ENCODE data around the gene MEIKIN. TPM values are rescaled to one million over a fixed set of nuclear protein-coding genes. Genes with fewer than 3 reads are reported as not detected.

Gene MEIKIN, protein sequence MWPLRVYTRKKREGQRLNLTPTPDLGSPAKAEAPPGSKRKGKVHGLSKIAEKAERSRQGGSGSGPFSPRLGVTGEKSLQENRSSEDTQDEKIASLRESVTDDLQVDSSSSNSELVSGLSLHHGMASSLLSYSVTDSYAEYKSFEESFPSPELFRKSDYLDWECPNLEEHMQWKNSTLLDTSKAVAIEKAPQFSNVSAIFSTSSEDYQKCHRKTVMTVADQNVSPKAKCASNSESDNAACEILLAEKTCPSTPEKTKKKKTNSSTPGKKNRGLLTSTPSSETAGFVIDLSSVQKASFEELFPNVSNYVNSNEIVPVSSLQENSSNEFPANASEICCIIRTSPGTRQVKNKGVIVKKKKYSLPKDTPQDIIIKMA
- 1 to 10 TPM in 1 of 2 donors, under 1 TPM in 1; 0.17 to 1.9 TPM for total RNA-seq
- 1 to 10 TPM in 1 of 2 donors, under 1 TPM in 1; 0.36 to 1.1 TPM for polyA plus RNA-seq (ENCODE audit: insufficient read length in 2 of 2)
- long read RNA-seq, donor 1: 0 reads
- long read RNA-seq, donor 2: 0 reads
- long read RNA-seq, donor 3: 0 reads
- long read RNA-seq, donor 4: 0 reads

GRCh38 chr5:131945551-131946168 lies at the start of gene MEIKIN:
MEIKIN (minus strand) TSS chr5:131945663; CDS start chr5:131945505, 158 bp downstream.
- Histone ChIP-seq H3K27ac (ENCODE audit: low read depth, low read length) (no peak within 1 kb of the TSS), H3K4me1 (ENCODE audit: control insufficient read depth, insufficient read depth, low read length) (no peaks in the 10 kb centered on the region), H3K9me3 (ENCODE audit: control insufficient read depth, insufficient read depth, low read length) (no peaks in the 10 kb centered on the region), H3K36me3 (ENCODE audit: control insufficient read depth, insufficient read depth, low read length) (peaks cover 4% of the 10 kb centered on the region), H3K27me3 (ENCODE audit: control insufficient read depth, insufficient read depth, low read length) (no peaks in the 10 kb centered on the region), H3K4me3 (ENCODE audit: low read depth, low read length) (no peak within 1 kb of the TSS)
- no peak for DNase-seq (ENCODE audit: low read depth in 4 of 6, low spot score in 6 of 6)
- 84% methylated on average over 24 of the region's 24 CpGs for WGBS (ENCODE audit: insufficient coverage)

- no peaks in the 10 kb centered on the region for H3K27me3 ChIP-seq (ENCODE audit: control insufficient read depth, insufficient read depth, low read length)
Observed at GRCh38 chr5:131994533-131995226, 49.2 kb upstream of the MEIKIN start.

GRCh38 chr5:131994090-131994489 lies 48.6 kb upstream of the MEIKIN start:
- no peak for DNase-seq (ENCODE audit: low read depth in 4 of 6, low spot score in 6 of 6)
- Histone ChIP-seq H3K4me3 (ENCODE audit: low read depth, low read length) (no peak overlapping the region), H3K27ac (ENCODE audit: low read depth, low read length) (no peak overlapping the region), H3K36me3 (ENCODE audit: control insufficient read depth, insufficient read depth, low read length) (peaks cover 59% of the 10 kb centered on the region), H3K27me3 (ENCODE audit: control insufficient read depth, insufficient read depth, low read length) (no peaks in the 10 kb centered on the region), H3K4me1 (ENCODE audit: control insufficient read depth, insufficient read depth, low read length) (peaks cover 38% of the 10 kb centered on the region), H3K9me3 (ENCODE audit: control insufficient read depth, insufficient read depth, low read length) (no peaks in the 10 kb centered on the region)
- 91% methylated on average over 7 of the region's 7 CpGs for WGBS (ENCODE audit: insufficient coverage)

More at GRCh38 chr5:131994533-131995226, 49.2 kb upstream of the MEIKIN start:
- Histone ChIP-seq H3K4me1 (ENCODE audit: control insufficient read depth, insufficient read depth, low read length) (peaks cover 44% of the 10 kb centered on the region), H3K9me3 (ENCODE audit: control insufficient read depth, insufficient read depth, low read length) (no peaks in the 10 kb centered on the region), H3K27ac (ENCODE audit: low read depth, low read length) (no peak overlapping the region), H3K36me3 (ENCODE audit: control insufficient read depth, insufficient read depth, low read length) (peaks cover 57% of the 10 kb centered on the region), H3K4me3 (ENCODE audit: low read depth, low read length) (no peak overlapping the region)
- no peak for DNase-seq (ENCODE audit: low read depth in 4 of 6, low spot score in 6 of 6)
- WGBS (ENCODE audit: insufficient coverage): 75% methylated on average over 2 of the region's 7 CpGs

DNA sequence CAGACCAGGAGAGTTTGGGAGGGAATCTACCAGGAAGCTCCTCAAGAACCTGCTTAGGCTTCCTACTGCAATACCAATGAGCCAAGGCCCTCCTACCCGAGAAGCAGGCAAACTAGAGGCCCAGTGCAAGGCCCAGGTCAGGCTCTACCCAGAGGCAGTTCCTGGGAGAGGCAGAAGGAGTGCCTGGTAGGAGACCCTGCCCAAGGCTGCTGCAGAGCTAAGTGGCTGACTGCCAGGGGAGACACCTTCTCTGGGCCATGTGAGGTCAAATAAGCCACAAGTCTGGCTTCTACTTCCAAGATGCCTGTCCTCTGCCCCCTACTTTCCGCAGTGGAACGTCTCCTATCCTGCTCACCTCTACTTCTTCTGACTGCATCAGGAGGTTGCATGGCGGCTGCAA lies 48.2 kb upstream of the MEIKIN start:
- peaks cover 34% of the 10 kb centered on the region for H3K4me1 ChIP-seq (ENCODE audit: control insufficient read depth, insufficient read depth, low read length)
- H3K36me3 ChIP-seq (ENCODE audit: control insufficient read depth, insufficient read depth, low read length): peaks cover 63% of the 10 kb centered on the region
- no peak for DNase-seq (ENCODE audit: low read depth in 4 of 6, low spot score in 6 of 6)
- H3K9me3 ChIP-seq (ENCODE audit: control insufficient read depth, insufficient read depth, low read length): no peaks in the 10 kb centered on the region
- H3K27me3 ChIP-seq (ENCODE audit: control insufficient read depth, insufficient read depth, low read length): no peaks in the 10 kb centered on the region
- H3K4me3 ChIP-seq (ENCODE audit: low read depth, low read length): no peak overlapping the region
- no peak overlapping the region for H3K27ac ChIP-seq (ENCODE audit: low read depth, low read length)
- WGBS (ENCODE audit: insufficient coverage): 95% methylated on average over 4 of the region's 4 CpGs

GRCh38 chr5:131992370-131992769 lies 46.9 kb upstream of the MEIKIN start:
- no peaks in the 10 kb centered on the region for H3K9me3 ChIP-seq (ENCODE audit: control insufficient read depth, insufficient read depth, low read length)
- WGBS (ENCODE audit: insufficient coverage): 79% methylated on average over 5 of the region's 5 CpGs
- no peak overlapping the region for H3K4me3 ChIP-seq (ENCODE audit: low read depth, low read length)
- no peak for DNase-seq (ENCODE audit: low read depth in 4 of 6, low spot score in 6 of 6)
- H3K36me3 ChIP-seq (ENCODE audit: control insufficient read depth, insufficient read depth, low read length): peaks cover 72% of the 10 kb centered on the region
- H3K27me3 ChIP-seq (ENCODE audit: control insufficient read depth, insufficient read depth, low read length): no peaks in the 10 kb centered on the region
- H3K4me1 ChIP-seq (ENCODE audit: control insufficient read depth, insufficient read depth, low read length): peaks cover 21% of the 10 kb centered on the region
- H3K27ac ChIP-seq (ENCODE audit: low read depth, low read length): no peak overlapping the region

DNA sequence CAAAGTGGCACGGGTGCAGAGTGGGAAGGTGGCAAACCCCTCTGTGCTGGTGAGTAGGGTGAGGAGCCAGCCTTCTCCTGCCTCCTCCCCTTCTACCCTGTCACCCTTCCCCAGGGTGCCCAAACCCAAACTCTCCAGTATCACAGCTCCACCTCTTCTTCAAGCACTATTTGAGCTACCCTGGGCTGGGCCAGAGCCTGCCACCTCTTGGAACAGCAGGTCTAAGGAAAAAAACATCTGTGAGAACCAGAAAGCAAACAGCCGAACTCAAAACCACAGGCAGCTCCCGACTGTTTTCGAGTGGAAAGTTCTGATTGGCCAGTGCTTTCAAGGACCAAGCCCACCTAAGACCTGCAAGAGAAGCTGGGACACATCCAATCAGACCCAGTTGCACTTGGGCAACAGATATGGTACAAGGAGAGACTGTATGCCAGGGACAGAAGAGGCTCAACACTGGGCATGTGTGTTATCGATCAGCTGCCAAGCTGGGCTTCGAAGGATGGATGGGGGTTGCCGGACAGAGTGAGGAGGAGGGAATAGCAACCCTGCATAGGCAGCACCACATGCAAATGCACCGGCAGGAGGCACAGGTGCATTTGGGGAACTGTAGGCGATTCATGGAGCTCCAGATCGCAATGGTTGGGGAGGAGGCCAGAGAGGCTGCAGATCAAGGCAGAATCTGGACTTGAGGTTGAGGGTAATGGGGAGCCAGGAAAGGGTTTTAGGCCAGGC lies 46.3 kb upstream of the MEIKIN start:
- no peak overlapping the region for H3K27ac ChIP-seq (ENCODE audit: low read depth, low read length)
- no peak overlapping the region for H3K4me3 ChIP-seq (ENCODE audit: low read depth, low read length)
- H3K4me1 ChIP-seq (ENCODE audit: control insufficient read depth, insufficient read depth, low read length): peaks cover 15% of the 10 kb centered on the region
- WGBS (ENCODE audit: insufficient coverage): 45% methylated on average over 8 of the region's 10 CpGs
- H3K27me3 ChIP-seq (ENCODE audit: control insufficient read depth, insufficient read depth, low read length): no peaks in the 10 kb centered on the region
- no peak for DNase-seq (ENCODE audit: low read depth in 4 of 6, low spot score in 6 of 6)
- peaks cover 76% of the 10 kb centered on the region for H3K36me3 ChIP-seq (ENCODE audit: control insufficient read depth, insufficient read depth, low read length)
- H3K9me3 ChIP-seq (ENCODE audit: control insufficient read depth, insufficient read depth, low read length): no peaks in the 10 kb centered on the region

GRCh38 chr5:131990716-131991115 lies 45.3 kb upstream of the MEIKIN start:
- peaks cover 15% of the 10 kb centered on the region for H3K4me1 ChIP-seq (ENCODE audit: control insufficient read depth, insufficient read depth, low read length)
- no peak overlapping the region for H3K4me3 ChIP-seq (ENCODE audit: low read depth, low read length)
- H3K27ac ChIP-seq (ENCODE audit: low read depth, low read length): no peak overlapping the region
- H3K27me3 ChIP-seq (ENCODE audit: control insufficient read depth, insufficient read depth, low read length): no peaks in the 10 kb centered on the region
- WGBS (ENCODE audit: insufficient coverage): over 99% methylated on average over 10 of the region's 13 CpGs
- DNase-seq (ENCODE audit: low read depth in 4 of 6, low spot score in 6 of 6): no peak
- no peaks in the 10 kb centered on the region for H3K9me3 ChIP-seq (ENCODE audit: control insufficient read depth, insufficient read depth, low read length)
- peaks cover 85% of the 10 kb centered on the region for H3K36me3 ChIP-seq (ENCODE audit: control insufficient read depth, insufficient read depth, low read length)

- peaks cover 88% of the 10 kb centered on the region for H3K36me3 ChIP-seq (ENCODE audit: control insufficient read depth, insufficient read depth, low read length)
- no peaks in the 10 kb centered on the region for H3K9me3 ChIP-seq (ENCODE audit: control insufficient read depth, insufficient read depth, low read length)
- no peaks in the 10 kb centered on the region for H3K27me3 ChIP-seq (ENCODE audit: control insufficient read depth, insufficient read depth, low read length)
- H3K4me3 ChIP-seq (ENCODE audit: low read depth, low read length): no peak overlapping the region
- 90% methylated on average over 6 of the region's 6 CpGs for WGBS (ENCODE audit: insufficient coverage)
- no peak overlapping the region for H3K27ac ChIP-seq (ENCODE audit: low read depth, low read length)
- DNase-seq (ENCODE audit: low read depth in 4 of 6, low spot score in 6 of 6): no peak
- H3K4me1 ChIP-seq (ENCODE audit: control insufficient read depth, insufficient read depth, low read length): peaks cover 24% of the 10 kb centered on the region
Observed at GRCh38 chr5:131988601-131989000, 43.1 kb upstream of the MEIKIN start.

DNA sequence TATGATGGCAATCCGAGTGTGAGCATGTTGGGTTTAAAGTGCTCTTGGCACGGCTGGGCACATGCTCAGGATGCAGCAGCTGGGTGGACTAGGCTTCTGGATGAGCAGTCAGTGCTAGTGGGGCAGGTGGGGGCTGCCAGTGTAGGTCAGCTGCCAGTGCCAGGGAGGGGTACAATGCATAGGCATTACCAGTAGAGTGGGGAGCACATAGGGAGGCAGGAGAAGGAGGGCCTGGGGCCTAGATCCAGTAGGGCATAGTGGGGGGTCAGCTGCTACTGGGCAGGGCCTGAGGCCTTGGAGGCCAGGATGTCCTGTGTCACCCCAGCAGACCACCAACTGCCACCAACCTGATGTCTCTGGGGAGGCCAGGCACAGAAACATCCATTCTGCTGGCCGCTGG lies 41.8 kb upstream of the MEIKIN start:
- Histone ChIP-seq H3K36me3 (ENCODE audit: control insufficient read depth, insufficient read depth, low read length) (peaks cover 85% of the 10 kb centered on the region), H3K27ac (ENCODE audit: low read depth, low read length) (no peak overlapping the region), H3K4me1 (ENCODE audit: control insufficient read depth, insufficient read depth, low read length) (peaks cover 26% of the 10 kb centered on the region), H3K9me3 (ENCODE audit: control insufficient read depth, insufficient read depth, low read length) (no peaks in the 10 kb centered on the region), H3K4me3 (ENCODE audit: low read depth, low read length) (no peak overlapping the region), H3K27me3 (ENCODE audit: control insufficient read depth, insufficient read depth, low read length) (no peaks in the 10 kb centered on the region)
- 84% methylated on average over 2 of the region's 3 CpGs for WGBS (ENCODE audit: insufficient coverage)
- no peak for DNase-seq (ENCODE audit: low read depth in 4 of 6, low spot score in 6 of 6)

Measured in spinal cord (tissue), 10 donors.